ENCODE measurements around the gene ARIH1. TPM values are rescaled to one million over a fixed set of nuclear protein-coding genes. Genes with fewer than 3 reads are reported as not detected.

Gene ARIH1
- total and polyA plus RNA-seq, 2 of the 4 experiments (the other 2 are of a cell fraction), result 24.0 to 41.2 TPM

DNA sequence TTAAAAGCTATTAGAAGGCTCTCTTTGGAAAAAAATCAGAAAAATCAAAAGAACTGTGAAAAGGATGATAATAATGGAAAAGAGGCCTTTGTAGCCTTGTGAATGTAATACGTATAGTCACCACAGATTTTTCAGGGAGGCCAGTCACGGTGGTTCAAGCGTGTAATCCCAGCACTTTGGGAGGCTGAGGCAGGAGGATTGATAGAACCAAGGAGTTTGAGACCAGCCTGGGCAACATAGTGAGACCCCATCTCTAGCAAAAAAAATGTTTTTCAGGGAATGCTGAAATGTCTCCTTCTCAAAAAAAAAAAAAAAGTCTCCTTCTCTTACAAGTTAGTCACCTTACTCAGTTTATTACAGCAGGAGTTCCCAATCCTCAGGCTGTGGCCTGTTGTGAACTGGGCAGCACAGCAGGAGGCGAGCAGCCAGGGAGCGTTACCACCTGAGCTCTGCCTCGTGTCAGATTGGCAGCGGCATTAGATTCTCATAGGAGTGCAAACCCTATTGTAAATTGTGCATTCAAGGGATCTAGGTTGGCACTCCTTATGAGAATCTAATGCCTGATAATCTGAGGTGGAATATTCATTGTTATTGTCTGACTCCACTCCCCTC is 15.9 kb downstream of the ARIH1 start:
- no peak overlapping the region for H2AK9ac ChIP-seq (replicated peaks; ENCODE audit: low read depth, low read length, poor library complexity)
- H3K27me3 ChIP-seq (ENCODE audit: control insufficient read depth, insufficient read depth, low read length), result no peaks in the 10 kb centered on the region
- H3K4ac ChIP-seq (ENCODE audit: low read depth, low read length), result no peak overlapping the region
- H4K5ac ChIP-seq (ENCODE audit: low read depth, low read length), result no peak overlapping the region
- no peak overlapping the region for H2BK120ac ChIP-seq (ENCODE audit: low read depth, low read length)
- H3K23ac ChIP-seq (ENCODE audit: low read depth, low read length), result no peak overlapping the region
- 100% methylated on average over 1 of the region's 7 CpGs; no CpG with 5 or more reads in 1 of the 2 experiments for WGBS, 2 experiments (ENCODE audit: extremely low coverage in 2 of 2, insufficient read length in 1 of 2)
- TF ChIP-seq RAD21 (IDR thresholded peaks at IDR 0.05; ENCODE audit: low read length), result no peak
- TF ChIP-seq BHLHE40 (IDR thresholded peaks at IDR 0.05; ENCODE audit: low read depth, low read length), result no peak
- TF ChIP-seq, protein P1, sequence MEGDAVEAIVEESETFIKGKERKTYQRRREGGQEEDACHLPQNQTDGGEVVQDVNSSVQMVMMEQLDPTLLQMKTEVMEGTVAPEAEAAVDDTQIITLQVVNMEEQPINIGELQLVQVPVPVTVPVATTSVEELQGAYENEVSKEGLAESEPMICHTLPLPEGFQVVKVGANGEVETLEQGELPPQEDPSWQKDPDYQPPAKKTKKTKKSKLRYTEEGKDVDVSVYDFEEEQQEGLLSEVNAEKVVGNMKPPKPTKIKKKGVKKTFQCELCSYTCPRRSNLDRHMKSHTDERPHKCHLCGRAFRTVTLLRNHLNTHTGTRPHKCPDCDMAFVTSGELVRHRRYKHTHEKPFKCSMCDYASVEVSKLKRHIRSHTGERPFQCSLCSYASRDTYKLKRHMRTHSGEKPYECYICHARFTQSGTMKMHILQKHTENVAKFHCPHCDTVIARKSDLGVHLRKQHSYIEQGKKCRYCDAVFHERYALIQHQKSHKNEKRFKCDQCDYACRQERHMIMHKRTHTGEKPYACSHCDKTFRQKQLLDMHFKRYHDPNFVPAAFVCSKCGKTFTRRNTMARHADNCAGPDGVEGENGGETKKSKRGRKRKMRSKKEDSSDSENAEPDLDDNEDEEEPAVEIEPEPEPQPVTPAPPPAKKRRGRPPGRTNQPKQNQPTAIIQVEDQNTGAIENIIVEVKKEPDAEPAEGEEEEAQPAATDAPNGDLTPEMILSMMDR (conservative IDR thresholded peaks at IDR 0.05; ENCODE audit: low read depth, low read length), result no peak
- no peak for TF ChIP-seq FOS (IDR thresholded peaks at IDR 0.05; ENCODE audit: low read depth, low read length)
- TF ChIP-seq, protein P2, sequence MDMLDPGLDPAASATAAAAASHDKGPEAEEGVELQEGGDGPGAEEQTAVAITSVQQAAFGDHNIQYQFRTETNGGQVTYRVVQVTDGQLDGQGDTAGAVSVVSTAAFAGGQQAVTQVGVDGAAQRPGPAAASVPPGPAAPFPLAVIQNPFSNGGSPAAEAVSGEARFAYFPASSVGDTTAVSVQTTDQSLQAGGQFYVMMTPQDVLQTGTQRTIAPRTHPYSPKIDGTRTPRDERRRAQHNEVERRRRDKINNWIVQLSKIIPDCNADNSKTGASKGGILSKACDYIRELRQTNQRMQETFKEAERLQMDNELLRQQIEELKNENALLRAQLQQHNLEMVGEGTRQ (IDR thresholded peaks at IDR 0.05; ENCODE audit: low read depth, low read length), result no peak
- no peak for TF ChIP-seq MAZ (IDR thresholded peaks at IDR 0.05; ENCODE audit: borderline replicate concordance, low read depth, low read length)
- no peak for TF ChIP-seq CEBPB (IDR thresholded peaks at IDR 0.05; ENCODE audit: low read depth, low read length)
- no peak for TF ChIP-seq MAFK (IDR thresholded peaks at IDR 0.05; ENCODE audit: low read depth, low read length)
- no peak for TF ChIP-seq RFX5 (IDR thresholded peaks at IDR 0.05; ENCODE audit: low read depth, low read length)
- TF ChIP-seq NFE2L2 (IDR thresholded peaks at IDR 0.05; ENCODE audit: low read depth, low read length), result no peak
- TF ChIP-seq, protein P3, sequence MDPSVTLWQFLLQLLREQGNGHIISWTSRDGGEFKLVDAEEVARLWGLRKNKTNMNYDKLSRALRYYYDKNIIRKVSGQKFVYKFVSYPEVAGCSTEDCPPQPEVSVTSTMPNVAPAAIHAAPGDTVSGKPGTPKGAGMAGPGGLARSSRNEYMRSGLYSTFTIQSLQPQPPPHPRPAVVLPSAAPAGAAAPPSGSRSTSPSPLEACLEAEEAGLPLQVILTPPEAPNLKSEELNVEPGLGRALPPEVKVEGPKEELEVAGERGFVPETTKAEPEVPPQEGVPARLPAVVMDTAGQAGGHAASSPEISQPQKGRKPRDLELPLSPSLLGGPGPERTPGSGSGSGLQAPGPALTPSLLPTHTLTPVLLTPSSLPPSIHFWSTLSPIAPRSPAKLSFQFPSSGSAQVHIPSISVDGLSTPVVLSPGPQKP (IDR thresholded peaks at IDR 0.05; ENCODE audit: borderline replicate concordance, low read depth, low read length), result no peak
- no peak overlapping the region for H4K91ac ChIP-seq (ENCODE audit: insufficient read depth, low read depth, low read length)
- in situ Hi-C loops (cut with MboI; ENCODE audit: low sequenced_read_pairs) (no loop called here), intact Hi-C loops (cut with micrococcal nuclease) (no loop called here), dilution Hi-C loops (cut with HindIII; ENCODE audit: low sequenced_read_pairs, unreplicated experiment) (no loop called here)
- no peak overlapping the region for H3K9ac ChIP-seq (ENCODE audit: low read depth, low read length)
- no peak overlapping the region for H3K14ac ChIP-seq (replicated peaks; ENCODE audit: low read depth, low read length)
- no peaks in the 10 kb centered on the region for H3K36me3 ChIP-seq (ENCODE audit: control insufficient read depth, insufficient read depth, low read length)
- peaks cover 16% of the 10 kb centered on the region for H3K9me1 ChIP-seq (ENCODE audit: insufficient read depth, low read length)
- H3K18ac ChIP-seq (ENCODE audit: low read depth, low read length), result no peak overlapping the region
- no peak overlapping the region for H2AK5ac ChIP-seq (ENCODE audit: low read depth, low read length)
- H3K56ac ChIP-seq (ENCODE audit: extremely low read depth, insufficient read depth, low read length), result no peak overlapping the region
- no peak for ATAC-seq (ENCODE audit: low read depth)
- peaks cover 97% of the 10 kb centered on the region for H4K20me1 ChIP-seq (ENCODE audit: insufficient read depth, low read length)
- H2BK15ac ChIP-seq (ENCODE audit: low read depth, low read length), result no peak overlapping the region
- H2BK5ac ChIP-seq (ENCODE audit: low read depth, low read length, poor library complexity, severe bottlenecking), result no peak overlapping the region
- peaks cover 9 to 75% of the 10 kb centered on the region in 2 experiments; a peak in 2 of 4 replicates for H3K79me1 ChIP-seq (ENCODE audit: low read depth in 1 of 2, low read length in 2 of 2)
- H2BK20ac ChIP-seq (ENCODE audit: low read depth, low read length), result no peak overlapping the region
- no peak overlapping the region for H3K4me2 ChIP-seq (ENCODE audit: low read depth, low read length)
- peaks cover 11% of the 10 kb centered on the region for H3K4me1 ChIP-seq (ENCODE audit: control insufficient read depth, insufficient read depth, low read length)
- H4K8ac ChIP-seq (ENCODE audit: low read depth in 2 of 2, low read length in 2 of 2), result no peak overlapping the region
- no peak overlapping the region for H3K27ac ChIP-seq (ENCODE audit: insufficient read depth, low read length)
- ChIA-PET CTCF (interaction anchor here (0.7 kb wide), 2 partner anchors 110 to 218 kb away, joined by 3 read pairs; no protein-coding TSS in a partner anchor), POLR2A (ENCODE audit: unreplicated experiment) (no interaction called here)
- H2AFZ ChIP-seq (replicated peaks; ENCODE audit: low read length, poor library complexity), result no peak overlapping the region
- BruUV-seq (replicated peaks), result no TSS peak
- no peaks in the 10 kb centered on the region for H3K9me3 ChIP-seq (ENCODE audit: control insufficient read depth, insufficient read depth, low read length)
- H3K4me3 ChIP-seq (ENCODE audit: insufficient read depth, low read depth, low read length), result no peak overlapping the region
- no peak for DNase-seq

Measured in IMR-90 (cell line).